MCF 10A (cell line): ENCODE measurements around the gene COL25A1. TPM values are rescaled to one million over a fixed set of nuclear protein-coding genes. Genes with fewer than 3 reads are reported as not detected.

Source experiments
- Bru-seq: library from RNA; stranded (reverse); fragments of 400-500 nt; gene quantifications from one replicate; lab custom pipeline; 2021; lab: Mats Ljungman, UMichigan
- BruChase-seq, 2 experiments: library from RNA; stranded (reverse); fragments of 400-500 nt; gene quantifications; one replicate each; lab custom pipeline; 2021; lab: Mats Ljungman, UMichigan
- BruUV-seq: library from RNA; stranded (reverse); fragments of 400-500 nt; replicated peaks from 2 replicates; lab custom pipeline; 2021; lab: Mats Ljungman, UMichigan
- CTCF ChIA-PET: fragments of 300-600 bp; sonication (Branson Sonifier 250); formaldehyde crosslinking; extraction: SDS; loops from one replicate; lab custom pipeline; 2021; ENCODE audit warnings: antibody characterized with exemption, inconsistent platforms; lab: Yijun Ruan, JAX
- POLR2A ChIA-PET: fragments of 300-600, 350-650 bp; sonication (Branson Sonifier 250); formaldehyde crosslinking; extraction: SDS; loops from one replicate; lab custom pipeline; 2020; ENCODE audit warnings: antibody characterized with exemption, inconsistent platforms; lab: Yijun Ruan, JAX
- DNase-seq: peaks from one replicate; pipeline ENCODE4 v3.0.0-alpha.2; 2018; ENCODE audit not compliant: unreplicated experiment
- H3K27ac Mint-ChIP-seq: one replicate; pipeline ENCODE4 v1.8.0; 2022; ENCODE audit warnings: mild to moderate bottlenecking, low read depth, mixed read lengths; ENCODE audit not compliant: unreplicated experiment
- H3K27me3 Mint-ChIP-seq: one replicate; pipeline ENCODE4 v1.8.0; 2022; ENCODE audit warnings: mixed read lengths; ENCODE audit not compliant: insufficient read depth, unreplicated experiment
- H3K36me3 Mint-ChIP-seq: one replicate; pipeline ENCODE4 v1.8.0; 2022; ENCODE audit warnings: mild to moderate bottlenecking, moderate library complexity, mixed read lengths; ENCODE audit not compliant: insufficient read depth, unreplicated experiment
- H3K4me1 Mint-ChIP-seq: one replicate; pipeline ENCODE4 v1.8.0; 2022; ENCODE audit warnings: mixed read lengths; ENCODE audit not compliant: insufficient read depth, unreplicated experiment
- H3K4me3 Mint-ChIP-seq: one replicate; pipeline ENCODE4 v1.8.0; 2022; ENCODE audit warnings: mild to moderate bottlenecking, moderate library complexity, mixed read lengths; ENCODE audit not compliant: unreplicated experiment
- H3K9me3 Mint-ChIP-seq: one replicate; pipeline ENCODE4 v1.8.0; 2022; ENCODE audit warnings: mixed read lengths; ENCODE audit not compliant: unreplicated experiment
- intact Hi-C: fragments of 100-400 bp; cut with micrococcal nuclease; formaldehyde crosslinking; loops from 2 replicates; pipeline ENCODE4 v1.14.1; 2022
- long read RNA-seq: library from polyadenylated mRNA; stranded (forward); transcript quantifications from one replicate; pipeline ENCODE4 v2.0.0, GENCODE V29; 2022
- total RNA-seq: library from RNA; stranded (reverse); gene quantifications from 2 replicates; pipeline ENCODE4 v1.2.3, GENCODE V29; 2022
- TF ChIP-seq, protein P1 (sequence below): fragments of 200-600 bp; IDR thresholded peaks from one replicate; pipeline ENCODE4 v1.8.0; 2022; ENCODE audit warnings: antibody characterized with exemption, mild to moderate bottlenecking; ENCODE audit not compliant: unreplicated experiment

The COL25A1 gene
- total RNA-seq, result not detected in 2 replicates
- percentile 11 among the genes with signal in this experiment for Bru-seq, nascent RNA
- percentile 11 among the genes with signal in this experiment for BruChase-seq, experiment 1, labeled RNA remaining after a 6-hour chase
- BruChase-seq, experiment 2, labeled RNA remaining after a 2-hour chase, result percentile 13 among the genes with signal in this experiment
- long read RNA-seq, result 0 reads

- Mint-ChIP-seq H3K27me3 (peaks cover 22% of the 10 kb centered on the region), H3K36me3 (no peaks in the 10 kb centered on the region), H3K4me1 (peaks cover 6% of the 10 kb centered on the region), H3K9me3 (no peaks in the 10 kb centered on the region), H3K4me3 (peak within 1 kb of the TSS; percentile 13), H3K27ac (no peak within 1 kb of the TSS)
- DNase-seq, result no peak
- no TSS peak for BruUV-seq
- CTCF ChIA-PET, result interaction anchor here (0.7 to 1.3 kb wide), 2 partner anchors 468 to 576 kb away, joined by 3 read pairs; no protein-coding TSS in a partner anchor
- POLR2A ChIA-PET, result interaction anchor here (0.5 to 0.6 kb wide), 2 partner anchors 650 to 1685 kb away, joined by 3 read pairs; no protein-coding TSS in a partner anchor
- intact Hi-C loops, result no loop called here
- TF ChIP-seq, protein P1, sequence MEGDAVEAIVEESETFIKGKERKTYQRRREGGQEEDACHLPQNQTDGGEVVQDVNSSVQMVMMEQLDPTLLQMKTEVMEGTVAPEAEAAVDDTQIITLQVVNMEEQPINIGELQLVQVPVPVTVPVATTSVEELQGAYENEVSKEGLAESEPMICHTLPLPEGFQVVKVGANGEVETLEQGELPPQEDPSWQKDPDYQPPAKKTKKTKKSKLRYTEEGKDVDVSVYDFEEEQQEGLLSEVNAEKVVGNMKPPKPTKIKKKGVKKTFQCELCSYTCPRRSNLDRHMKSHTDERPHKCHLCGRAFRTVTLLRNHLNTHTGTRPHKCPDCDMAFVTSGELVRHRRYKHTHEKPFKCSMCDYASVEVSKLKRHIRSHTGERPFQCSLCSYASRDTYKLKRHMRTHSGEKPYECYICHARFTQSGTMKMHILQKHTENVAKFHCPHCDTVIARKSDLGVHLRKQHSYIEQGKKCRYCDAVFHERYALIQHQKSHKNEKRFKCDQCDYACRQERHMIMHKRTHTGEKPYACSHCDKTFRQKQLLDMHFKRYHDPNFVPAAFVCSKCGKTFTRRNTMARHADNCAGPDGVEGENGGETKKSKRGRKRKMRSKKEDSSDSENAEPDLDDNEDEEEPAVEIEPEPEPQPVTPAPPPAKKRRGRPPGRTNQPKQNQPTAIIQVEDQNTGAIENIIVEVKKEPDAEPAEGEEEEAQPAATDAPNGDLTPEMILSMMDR, result no peak
Measured at GRCh38 chr4:109302361-109303139, at the start of gene COL25A1. Gene COL25A1 (minus strand): TSS chr4:109302658.

- POLR2A ChIA-PET, result no interaction called here
- no peak overlapping the region for H3K4me3 Mint-ChIP-seq
- intact Hi-C loops, result no loop called here
- no peak overlapping the region for H3K27ac Mint-ChIP-seq
- H3K4me1 Mint-ChIP-seq, result no peaks in the 10 kb centered on the region
- TF ChIP-seq, protein P1, result no peak
- H3K36me3 Mint-ChIP-seq, result no peaks in the 10 kb centered on the region
- CTCF ChIA-PET, result no interaction called here
- no TSS peak for BruUV-seq
- no peaks in the 10 kb centered on the region for H3K9me3 Mint-ChIP-seq
- H3K27me3 Mint-ChIP-seq, result no peaks in the 10 kb centered on the region
- no peak for DNase-seq
Measured at GRCh38 chr4:109350121-109350520, 47.7 kb upstream of the COL25A1 start.

- Mint-ChIP-seq H3K27ac (no peak overlapping the region), H3K36me3 (no peaks in the 10 kb centered on the region), H3K9me3 (no peaks in the 10 kb centered on the region), H3K4me1 (no peaks in the 10 kb centered on the region), H3K4me3 (no peak overlapping the region), H3K27me3 (no peaks in the 10 kb centered on the region)
- BruUV-seq, result no TSS peak
- intact Hi-C loops, result no loop called here
- ChIA-PET CTCF (interaction anchor here (0.6 kb wide), 1 partner anchor 53 kb away, joined by 3 read pairs; no protein-coding TSS in a partner anchor), POLR2A (no interaction called here)
- DNase-seq, result no peak
- TF ChIP-seq, protein P1, result no peak
Measured at GRCh38 chr4:109334129-109335105, 32.0 kb upstream of the COL25A1 start.
